NCI-H748 (cell line): ENCODE results near the gene NEURL1.
"Not testable (repeated sequence)": the region's sequence is repeated elsewhere in the genome, so short reads cannot be mapped to it uniquely, and the experiment has no call there.

Experiments
- DNase-seq: peaks from one replicate; lab custom pipeline; 2025; ENCODE audit not compliant: unreplicated experiment; lab: John Stamatoyannopoulos, UW

Gene NEURL1

DNA sequence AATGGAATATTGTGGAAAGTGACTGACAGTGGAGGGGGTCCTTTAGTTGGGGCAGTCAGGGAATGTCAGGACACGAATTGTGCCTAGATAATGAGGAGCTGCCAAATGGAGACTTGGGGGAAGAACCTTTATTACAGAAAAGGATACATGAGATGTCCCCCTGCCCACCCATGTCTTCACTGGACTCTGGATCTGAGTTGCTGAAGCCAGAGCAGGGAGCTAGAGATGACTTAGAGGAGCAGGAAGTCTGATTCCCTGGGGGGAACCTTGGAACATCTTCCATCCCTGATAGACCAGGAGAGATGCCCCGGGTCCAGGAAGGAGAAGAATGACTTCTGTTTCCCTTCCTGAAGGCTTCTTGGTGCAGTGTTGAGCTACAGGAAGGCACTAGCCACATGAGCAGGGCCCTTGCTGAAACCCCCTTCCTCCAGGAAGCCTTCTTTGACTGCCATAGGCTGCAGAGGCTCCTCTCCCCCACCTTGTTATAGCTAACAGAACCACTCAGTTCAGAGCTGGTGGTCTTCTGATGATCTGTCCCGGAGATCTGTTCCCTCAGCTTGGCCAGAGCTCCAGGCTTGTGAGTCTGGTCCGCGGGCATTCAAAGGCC lies 747 bp upstream of the NEURL1 start:
- no peak for DNase-seq

DNA sequence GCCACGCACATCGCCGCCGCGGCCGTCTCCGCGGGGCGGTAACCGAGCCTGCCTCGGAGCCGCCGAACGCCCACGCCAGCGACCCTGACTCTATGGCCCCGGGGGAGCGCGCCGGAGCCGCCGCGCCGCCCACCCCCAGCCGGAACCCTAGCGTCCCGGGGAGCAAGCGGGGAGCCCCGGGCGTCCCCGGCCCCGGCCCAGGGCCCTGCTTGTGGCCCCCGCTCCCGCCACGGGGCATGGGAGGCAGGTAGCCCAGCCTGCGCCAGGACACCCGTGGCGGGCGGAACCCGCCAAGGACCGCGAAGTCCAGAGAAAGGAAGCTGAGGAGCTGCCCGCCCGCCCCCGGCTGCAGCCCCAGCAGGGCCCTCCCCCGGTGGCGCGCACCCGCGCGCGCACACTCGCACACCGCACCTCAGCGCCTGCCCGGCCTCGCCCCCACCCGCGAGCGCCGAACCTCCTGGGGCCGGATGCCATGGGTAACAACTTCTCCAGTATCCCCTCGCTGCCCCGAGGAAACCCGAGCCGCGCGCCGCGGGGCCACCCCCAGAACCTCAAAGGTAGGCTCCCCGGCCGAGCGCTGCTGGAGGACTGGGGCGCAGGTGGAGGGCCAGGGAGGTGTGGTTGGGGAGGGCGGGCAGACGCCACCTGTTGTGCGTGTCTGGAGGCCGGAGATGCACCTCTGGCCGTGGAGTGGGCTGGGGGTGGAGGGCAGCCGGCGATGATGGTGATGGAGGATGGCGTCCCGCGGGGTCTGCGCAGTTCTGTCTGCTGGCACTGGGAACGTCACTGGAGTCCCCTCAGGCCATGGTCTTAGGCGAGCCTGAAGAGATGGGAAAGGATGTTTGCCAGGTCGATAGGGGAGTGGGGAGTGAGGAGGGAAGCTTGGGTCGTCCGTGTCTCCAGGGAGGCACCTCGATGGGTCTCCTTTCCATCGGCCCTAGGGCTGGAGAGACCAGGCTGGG lies 692 bp downstream of the NEURL1 start:
- peak; percentile 45 for DNase-seq

DNA sequence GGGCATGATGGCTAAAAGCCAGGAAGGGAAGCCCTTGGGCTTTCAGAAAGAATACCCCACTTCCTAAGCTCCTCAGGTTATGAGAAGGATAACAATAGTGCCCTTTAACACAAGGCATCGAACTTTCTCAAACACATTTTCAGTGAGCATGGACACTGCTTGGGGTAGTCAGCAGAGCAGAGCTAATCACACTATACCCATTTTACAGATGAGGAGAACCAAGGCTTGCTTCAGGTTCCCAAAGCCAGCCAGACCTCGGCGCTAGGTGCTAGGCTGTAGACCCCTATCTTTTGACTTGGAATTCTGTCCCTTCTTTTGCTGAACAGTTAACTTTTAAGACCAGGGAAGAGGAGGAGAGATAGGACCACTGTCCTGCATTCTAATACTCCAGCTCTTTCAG lies 1.8 kb downstream of the NEURL1 start:
- no peak for DNase-seq

DNA sequence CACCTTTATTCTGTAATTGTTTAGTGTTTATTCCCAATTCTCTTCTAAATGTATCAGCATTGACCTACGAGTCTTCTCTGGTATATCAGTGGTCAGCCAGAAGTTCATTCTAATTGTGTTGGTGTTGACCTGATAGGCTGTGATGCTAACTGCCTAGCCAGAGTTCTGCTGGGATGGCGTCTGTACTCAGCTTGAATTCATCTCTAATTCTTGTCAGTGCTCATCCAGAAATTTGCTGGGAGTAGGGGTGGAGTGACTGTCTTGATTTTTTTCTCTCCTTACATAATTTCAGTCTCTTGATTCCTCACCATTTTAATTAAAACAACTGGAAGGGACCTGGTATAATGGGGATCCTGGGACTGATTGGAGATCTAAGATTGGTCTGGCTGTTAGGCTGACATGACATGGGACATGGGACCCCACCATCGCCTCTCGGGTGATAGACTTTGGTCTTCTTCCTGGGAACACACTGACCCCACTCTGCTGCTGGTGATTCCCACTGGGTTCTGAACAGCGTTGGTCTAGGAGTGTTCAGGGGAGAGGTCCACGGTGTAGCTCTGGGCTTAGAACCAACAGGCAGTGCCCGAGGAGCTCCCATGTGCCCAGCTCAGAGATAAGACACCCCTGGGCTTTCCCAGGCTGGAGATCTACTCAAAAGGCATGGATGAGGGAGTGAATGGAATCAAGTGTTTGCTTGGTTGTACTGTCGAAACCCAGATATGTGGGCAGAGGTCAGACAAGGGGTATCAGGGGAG lies 3.8 kb downstream of the NEURL1 start:
- DNase-seq = no peak

DNA sequence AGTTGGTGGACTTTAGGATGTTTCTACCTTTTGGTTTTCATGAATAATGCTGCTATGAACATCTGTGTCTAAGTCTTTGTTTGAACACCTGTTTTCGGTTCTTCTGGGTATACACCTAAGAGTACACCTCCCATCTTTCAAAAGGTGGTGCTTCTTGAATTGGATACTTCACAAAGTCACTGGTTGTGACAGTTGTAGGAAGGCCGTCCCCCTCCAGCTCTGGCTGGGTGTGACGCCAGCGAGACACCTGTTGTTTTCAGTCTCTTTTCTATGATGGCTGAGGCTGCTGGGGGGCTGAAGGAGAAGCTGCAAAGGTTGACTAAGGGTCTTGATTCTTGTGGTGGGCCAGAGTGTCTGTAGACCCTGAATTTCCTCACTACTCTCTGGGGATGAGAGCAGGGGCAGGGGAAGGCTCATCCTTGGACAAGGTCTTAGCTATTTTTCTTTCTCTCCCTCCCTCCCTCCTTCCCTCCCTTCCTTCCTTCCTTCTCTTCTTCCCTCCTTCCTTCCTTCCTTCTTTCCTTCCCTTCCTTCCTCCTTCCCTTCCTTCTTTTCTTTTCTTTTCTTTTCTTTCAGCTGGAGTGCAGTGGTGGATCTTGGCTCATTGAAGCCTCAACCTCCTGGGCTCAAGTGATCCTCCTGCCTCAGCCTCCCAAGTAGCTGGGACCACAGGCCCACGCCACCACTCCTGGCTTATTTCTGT lies 5.6 kb downstream of the NEURL1 start:
- DNase-seq = peak; percentile 43

DNA sequence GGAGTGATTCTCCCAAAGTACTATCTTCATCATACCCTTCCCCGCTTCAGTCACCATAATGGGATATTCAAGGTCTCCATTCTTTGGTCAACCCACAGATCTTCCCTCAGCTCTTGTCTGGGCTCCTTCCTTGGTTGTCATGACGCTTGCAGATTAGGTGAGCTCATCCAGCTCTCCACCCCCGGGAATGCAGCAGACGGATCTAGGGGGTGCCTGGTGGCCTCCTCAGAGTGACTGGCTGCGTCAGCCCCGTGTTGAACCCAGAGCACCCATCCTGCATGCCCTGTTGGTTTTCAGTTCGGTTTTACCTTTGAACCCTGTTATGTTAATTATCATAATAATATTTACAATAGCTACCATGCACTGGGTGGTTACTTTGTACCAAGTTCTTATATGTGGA lies 6.4 kb downstream of the NEURL1 start:
- DNase-seq = no peak

DNA sequence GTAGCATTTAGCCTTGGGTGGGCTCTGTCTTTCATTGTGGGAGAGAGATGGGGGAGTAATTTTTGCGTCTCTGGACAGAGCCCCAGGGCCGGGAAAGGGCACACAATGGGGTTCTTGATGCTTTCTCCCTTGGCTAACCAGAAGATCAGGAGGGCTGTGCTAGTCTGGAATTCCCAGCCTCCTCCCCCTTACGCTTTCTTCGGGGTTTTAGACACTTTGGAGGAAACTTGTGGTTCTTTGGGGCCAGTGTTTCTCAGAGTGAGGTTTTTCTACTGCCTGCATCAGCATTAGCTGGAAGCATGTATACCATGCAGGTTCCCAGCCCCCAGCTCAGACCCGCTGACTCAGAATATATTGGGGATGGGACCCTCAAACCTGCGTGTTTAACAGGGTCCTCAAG lies 7.0 kb downstream of the NEURL1 start:
- no peak for DNase-seq

DNA sequence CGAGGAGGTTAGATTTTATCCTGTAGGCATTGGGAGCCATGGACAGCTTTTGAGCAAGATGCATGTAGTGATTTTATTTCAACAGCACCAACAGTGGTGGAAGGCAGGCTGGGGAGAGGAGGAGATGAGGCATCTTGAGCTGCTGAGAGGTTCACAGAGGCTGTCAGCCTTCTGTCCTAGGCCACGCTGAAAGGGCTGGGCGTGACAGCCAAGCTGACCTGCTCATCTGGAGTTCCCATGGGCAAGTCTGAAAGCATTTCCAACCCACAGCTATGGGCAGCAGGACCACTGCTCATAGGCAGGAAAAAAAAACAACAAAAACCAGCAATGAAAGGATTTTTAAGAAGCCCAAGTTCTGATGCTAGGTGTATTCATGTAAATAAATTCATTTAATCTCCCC lies 7.7 kb downstream of the NEURL1 start:
- DNase-seq = no peak

DNA sequence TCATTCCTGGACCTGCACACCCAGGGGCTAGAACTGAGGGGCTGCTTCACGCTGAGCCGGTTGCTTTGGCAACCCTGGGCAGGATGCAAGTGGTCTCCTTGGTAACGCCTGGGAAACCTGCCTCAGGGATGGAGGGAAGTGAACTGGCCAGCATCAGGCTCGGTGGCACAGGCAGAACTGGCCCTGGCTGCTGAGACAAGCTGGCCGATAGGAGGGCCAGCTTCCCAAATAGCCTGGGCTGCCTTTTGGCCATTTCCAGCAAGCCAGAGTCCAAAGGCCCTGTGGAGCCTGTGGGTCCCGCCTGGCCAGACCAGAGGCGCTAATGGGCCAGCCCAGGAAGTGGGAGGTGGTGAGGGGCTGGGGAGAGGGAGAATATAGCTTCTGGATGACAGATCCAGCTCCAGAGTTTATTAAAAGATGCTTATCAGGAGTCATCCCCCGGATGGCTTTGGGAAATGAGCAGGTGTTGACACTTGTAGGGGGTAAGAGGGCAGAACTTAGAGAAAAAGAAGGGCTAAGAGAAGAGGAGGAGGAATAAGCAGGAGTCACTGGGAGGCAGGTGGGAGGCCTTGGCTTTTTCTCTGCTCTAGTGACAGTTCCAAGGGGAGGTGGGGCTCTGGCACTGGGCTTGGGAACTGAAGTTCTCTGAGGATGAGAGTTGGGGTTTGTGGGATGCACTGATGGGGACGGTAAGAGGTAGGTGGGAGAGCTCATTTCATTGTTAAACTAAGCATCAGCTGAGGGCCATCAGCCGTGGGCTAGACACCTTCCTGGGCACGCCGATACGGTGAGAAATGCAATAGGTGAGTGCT lies 9.6 kb downstream of the NEURL1 start:
- DNase-seq = peak; percentile 86

DNA sequence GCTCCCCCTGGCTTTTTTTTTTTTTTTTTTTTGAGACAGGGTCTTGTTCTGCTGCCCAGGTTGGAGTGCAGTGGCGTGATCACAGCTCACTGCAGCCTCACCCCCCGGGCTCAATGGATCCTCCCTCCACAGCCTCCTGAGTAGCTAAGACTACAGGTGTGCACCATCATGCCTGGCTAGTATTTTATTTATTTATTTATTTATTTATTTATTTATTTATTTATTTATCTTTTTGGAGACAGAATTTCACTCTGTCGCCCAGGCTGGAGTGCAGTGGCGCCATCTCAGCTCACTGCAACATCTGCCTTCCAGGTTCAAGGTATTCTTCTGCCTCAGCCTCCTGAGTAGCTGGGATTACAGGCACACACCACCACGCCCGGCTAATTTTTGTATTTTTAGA lies 10.3 kb downstream of the NEURL1 start:
- not testable (repeated sequence) for DNase-seq

DNA sequence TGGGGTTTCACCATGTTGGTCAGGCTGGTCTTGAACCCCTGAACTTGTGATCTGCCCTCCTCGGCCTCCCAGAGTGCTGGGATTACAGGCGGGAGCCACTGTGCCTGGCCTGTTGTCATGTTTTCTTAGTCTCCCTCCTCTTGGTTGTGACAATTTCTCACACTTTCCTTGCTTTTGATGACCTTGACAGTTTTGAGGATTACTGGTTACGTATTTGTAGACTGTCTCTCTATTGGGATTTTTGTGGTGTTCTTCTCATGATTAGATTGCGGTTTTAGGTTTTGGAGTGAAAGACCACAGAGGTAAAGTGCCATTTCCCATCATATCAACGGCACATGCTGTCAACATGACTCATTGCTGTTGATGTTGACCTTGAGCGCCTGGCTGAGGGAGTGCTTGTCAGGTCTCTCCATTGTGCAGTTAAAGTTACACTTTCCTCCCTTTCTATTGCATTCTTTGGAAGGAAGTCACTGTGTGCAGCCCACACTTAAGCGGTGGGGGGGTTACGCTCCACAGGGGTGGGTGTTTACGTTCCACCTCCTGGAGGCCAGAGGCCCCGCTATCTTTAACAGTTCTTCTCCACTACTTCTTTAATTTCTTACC lies 10.8 kb downstream of the NEURL1 start:
- DNase-seq = no peak

DNA sequence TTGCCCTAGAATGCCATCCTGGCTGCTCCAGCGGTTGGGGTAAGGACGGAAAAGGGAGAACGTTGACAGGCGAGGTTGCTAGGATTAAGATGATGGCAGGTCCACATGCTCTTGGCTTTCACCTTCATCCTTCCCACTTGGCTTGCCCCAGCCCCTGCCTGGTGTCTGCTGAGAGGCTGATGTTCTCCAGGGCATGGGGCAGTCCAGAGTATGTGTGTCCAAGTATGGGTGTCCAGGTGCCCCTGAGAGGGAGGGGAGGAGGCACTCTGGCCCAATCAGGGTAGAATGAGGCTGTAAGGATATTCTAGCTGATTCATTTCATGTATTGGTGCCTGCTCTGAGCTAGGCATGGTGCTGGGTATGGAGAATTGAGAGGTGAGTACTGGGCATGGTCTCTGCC lies 12.6 kb downstream of the NEURL1 start:
- no peak for DNase-seq

DNA sequence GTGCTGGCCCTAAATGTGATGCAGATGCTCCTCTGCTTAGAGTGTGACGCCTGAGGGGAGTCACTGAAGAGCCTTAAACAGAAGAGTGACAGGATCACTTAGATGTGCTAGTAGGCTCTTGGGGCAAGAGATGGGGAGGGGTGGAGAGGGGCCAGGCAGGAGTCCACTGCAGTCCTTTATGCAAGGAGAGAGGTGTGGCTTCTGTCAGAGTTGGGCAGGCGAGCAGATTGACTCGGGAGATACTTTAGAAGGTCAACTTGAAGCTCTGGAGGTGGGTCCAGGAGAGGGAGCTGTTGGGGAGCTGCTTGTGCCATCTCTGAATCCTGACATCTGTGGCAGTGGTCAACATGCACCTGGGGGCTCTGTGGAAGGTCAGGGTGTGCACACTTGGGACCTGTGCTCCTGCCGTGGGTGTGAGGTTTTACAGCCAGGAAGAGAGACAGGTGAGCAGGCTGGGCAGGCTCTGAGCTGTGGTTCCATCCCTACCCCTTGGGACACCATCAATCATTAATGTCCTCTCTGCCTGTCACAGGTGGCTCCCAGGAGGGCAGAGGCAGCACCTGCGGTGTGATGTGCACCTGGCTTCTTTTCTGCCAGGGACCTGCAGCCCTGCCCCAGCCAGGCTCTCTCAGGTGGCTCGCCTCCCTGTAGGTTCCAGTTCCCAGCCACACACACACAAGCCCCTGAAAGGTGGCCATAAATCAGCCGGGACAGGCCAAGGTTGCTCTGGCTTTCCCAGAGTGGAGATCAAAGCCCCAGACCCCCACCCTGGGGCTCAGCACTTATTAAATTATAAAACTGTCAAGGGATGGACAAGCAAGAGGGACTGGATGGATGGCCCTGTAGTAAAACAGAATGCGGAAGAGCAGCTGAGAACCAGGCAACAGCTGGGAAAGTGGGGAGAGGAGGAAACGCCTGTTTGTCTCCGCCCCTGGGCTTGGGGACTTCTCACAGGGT lies 14.0 kb downstream of the NEURL1 start:
- DNase-seq = peak; percentile 67

DNA sequence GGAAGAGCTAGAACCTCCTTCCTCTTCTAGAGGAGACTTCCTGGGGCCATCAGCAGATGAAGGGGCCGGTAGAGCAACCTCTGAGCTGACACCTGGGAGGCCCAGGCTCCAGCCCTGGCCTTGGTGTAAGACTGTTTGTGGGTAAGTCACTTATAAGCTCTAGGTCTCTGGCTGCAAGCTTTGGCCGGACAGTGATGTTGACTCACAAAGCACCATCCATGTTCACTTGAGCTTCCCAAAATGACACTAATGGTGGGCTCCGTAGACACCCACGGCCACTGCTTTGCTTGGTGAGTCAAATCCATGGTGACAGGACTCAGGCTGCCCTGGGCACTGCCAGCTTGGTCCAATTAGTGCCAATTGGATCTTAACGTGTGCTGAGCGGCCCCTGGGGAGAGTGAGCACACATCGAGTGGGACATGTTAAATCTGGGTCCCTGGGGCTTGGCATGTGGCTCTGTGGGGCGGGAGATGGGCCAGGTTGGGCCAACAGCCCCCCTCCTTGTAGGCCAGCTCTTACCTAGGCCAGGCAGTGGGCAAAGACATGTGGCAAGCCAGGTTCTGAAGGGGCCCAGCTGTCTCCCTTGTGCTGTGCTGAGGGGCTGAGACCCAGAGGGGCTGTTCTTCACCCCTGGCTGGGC lies 16.7 kb downstream of the NEURL1 start:
- no peak for DNase-seq

DNA sequence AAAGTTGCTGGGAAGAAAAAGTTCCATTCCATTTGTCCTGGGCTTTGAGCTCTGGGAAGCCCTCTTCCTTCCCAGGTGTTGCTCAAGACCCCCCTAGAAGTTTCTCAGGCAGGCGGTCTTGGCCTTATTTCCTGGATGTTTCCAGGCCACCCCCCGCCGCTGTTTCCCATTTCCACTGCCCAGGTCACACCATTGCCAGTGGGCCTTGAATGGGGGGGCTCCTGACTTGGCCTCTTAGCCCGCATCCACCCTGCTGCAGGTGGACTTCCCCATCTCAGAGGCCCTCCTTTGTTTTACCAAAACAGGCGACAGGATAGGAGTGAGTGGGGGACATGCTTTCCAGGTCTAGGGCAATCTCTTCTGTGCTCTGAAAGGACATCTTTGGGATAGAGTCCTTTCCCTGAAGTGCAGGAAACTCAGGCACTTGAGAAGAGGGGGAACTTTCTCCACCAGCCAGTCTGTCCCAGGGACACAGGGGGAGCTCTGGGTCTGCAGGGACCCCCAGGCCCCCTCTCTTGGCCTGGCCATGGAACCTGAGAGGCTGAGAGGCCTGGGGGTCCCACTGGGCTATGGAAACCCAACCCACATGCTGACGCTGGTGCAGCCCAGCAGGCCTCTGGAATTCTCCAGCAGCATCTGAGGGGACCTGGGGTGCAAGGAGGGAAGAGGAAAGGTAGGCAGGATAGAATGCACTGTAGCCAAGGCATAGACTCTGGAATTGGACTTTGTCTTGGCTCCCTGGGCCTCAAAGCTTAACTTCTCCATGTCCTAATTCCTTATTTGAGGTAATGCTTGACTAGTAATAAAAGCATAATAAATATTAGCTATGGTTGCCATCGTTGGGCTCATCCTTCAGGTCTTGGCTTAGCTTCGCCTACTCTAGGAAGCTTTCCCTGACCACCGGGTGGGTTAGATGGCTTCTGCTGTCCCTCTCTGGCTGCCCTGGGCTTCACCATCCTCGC lies 17.6 kb downstream of the NEURL1 start:
- DNase-seq = no peak

DNA sequence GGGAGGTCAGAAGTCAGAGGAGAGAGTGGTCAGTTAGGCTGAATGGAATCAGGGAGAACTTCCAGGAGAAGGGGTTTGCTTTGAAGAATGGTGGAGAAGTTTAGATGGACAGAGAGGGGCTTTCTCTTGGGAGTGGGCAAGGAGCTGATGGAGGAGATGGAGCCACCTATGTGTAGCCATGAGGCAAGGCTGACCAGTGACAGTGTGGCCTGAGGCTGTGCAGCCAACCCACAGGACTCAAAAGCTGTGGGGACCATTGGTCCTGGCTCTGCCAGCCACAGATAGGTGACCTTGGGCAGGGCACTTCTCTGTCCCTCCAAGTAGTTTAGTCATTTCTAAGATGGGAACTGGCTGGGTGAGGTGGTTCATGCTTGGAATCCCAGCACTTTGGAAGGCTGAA lies 18.7 kb downstream of the NEURL1 start:
- DNase-seq = no peak
